MCF 10A (cell line): ENCODE data around the gene GUCY1A2. TPM values are rescaled to one million over a fixed set of nuclear protein-coding genes. Genes with fewer than 3 reads are reported as not detected.
A peak's percentile ranks its signal among the peaks of the same experiment; 100 is the strongest.

Experiments used
- BruUV-seq: library from RNA; stranded (reverse); fragments of 400-500 nt; replicated peaks from 2 replicates; lab custom pipeline; 2021; lab: Mats Ljungman, UMichigan
- CTCF ChIA-PET: fragments of 300-600 bp; sonication (Branson Sonifier 250); formaldehyde crosslinking; extraction: SDS; loops from one replicate; lab custom pipeline; 2021; ENCODE audit warnings: antibody characterized with exemption, inconsistent platforms; lab: Yijun Ruan, JAX
- POLR2A ChIA-PET: fragments of 300-600, 350-650 bp; sonication (Branson Sonifier 250); formaldehyde crosslinking; extraction: SDS; loops from one replicate; lab custom pipeline; 2020; ENCODE audit warnings: antibody characterized with exemption, inconsistent platforms; lab: Yijun Ruan, JAX
- DNase-seq: peaks from one replicate; pipeline ENCODE4 v3.0.0-alpha.2; 2018; ENCODE audit not compliant: unreplicated experiment
- H3K27ac Mint-ChIP-seq: one replicate; pipeline ENCODE4 v1.8.0; 2022; ENCODE audit warnings: mild to moderate bottlenecking, low read depth, mixed read lengths; ENCODE audit not compliant: unreplicated experiment
- H3K27me3 Mint-ChIP-seq: one replicate; pipeline ENCODE4 v1.8.0; 2022; ENCODE audit warnings: mixed read lengths; ENCODE audit not compliant: insufficient read depth, unreplicated experiment
- H3K36me3 Mint-ChIP-seq: one replicate; pipeline ENCODE4 v1.8.0; 2022; ENCODE audit warnings: mild to moderate bottlenecking, moderate library complexity, mixed read lengths; ENCODE audit not compliant: insufficient read depth, unreplicated experiment
- H3K4me1 Mint-ChIP-seq: one replicate; pipeline ENCODE4 v1.8.0; 2022; ENCODE audit warnings: mixed read lengths; ENCODE audit not compliant: insufficient read depth, unreplicated experiment
- H3K4me3 Mint-ChIP-seq: one replicate; pipeline ENCODE4 v1.8.0; 2022; ENCODE audit warnings: mild to moderate bottlenecking, moderate library complexity, mixed read lengths; ENCODE audit not compliant: unreplicated experiment
- H3K9me3 Mint-ChIP-seq: one replicate; pipeline ENCODE4 v1.8.0; 2022; ENCODE audit warnings: mixed read lengths; ENCODE audit not compliant: unreplicated experiment
- intact Hi-C: fragments of 100-400 bp; cut with micrococcal nuclease; formaldehyde crosslinking; loops from 2 replicates; pipeline ENCODE4 v1.14.1; 2022
- total RNA-seq: library from RNA; stranded (reverse); gene quantifications from 2 replicates; pipeline ENCODE4 v1.2.3, GENCODE V29; 2022
- TF ChIP-seq, protein P1 (sequence below): fragments of 200-600 bp; IDR thresholded peaks from one replicate; pipeline ENCODE4 v1.8.0; 2022; ENCODE audit warnings: antibody characterized with exemption, mild to moderate bottlenecking; ENCODE audit not compliant: unreplicated experiment

The GUCY1A2 gene
- total RNA-seq, 1 experiment from 2014 or later, result 0.09 TPM

DNA sequence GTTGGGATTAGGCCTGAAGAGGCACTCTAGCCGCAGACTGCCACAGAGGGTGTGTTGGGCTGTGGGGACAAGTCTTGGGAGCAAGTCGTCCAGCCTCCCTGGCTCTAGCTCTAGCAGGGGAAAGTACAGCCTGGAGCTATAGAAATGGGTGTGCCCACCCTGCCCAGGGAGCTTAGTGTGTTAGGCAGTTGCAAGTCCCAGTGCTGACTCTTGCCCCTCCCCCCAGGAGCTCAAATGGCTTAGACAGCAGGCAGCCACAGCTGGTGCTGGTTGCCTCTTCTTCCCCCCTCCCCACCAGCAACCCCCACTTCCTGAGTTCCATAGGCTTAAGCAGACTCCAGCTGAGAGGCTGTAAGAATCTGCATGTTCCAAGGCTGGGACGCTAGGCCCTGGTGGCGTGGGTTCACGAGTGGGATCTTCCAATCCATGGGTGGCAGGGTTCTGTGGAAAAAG lies 61.2 kb downstream of the GUCY1A2 start:
- Mint-ChIP-seq H3K4me3 (no peak overlapping the region), H3K9me3 (no peaks in the 10 kb centered on the region), H3K27ac (no peak overlapping the region), H3K4me1 (peaks cover 16% of the 10 kb centered on the region), H3K27me3 (no peaks in the 10 kb centered on the region), H3K36me3 (no peaks in the 10 kb centered on the region)
- POLR2A ChIA-PET, result interaction anchor here (0.6 kb wide), 1 partner anchor 16 kb away, joined by 3 read pairs; no protein-coding TSS in a partner anchor
- no peak for DNase-seq
- BruUV-seq, result no TSS peak
- TF ChIP-seq, protein P1, sequence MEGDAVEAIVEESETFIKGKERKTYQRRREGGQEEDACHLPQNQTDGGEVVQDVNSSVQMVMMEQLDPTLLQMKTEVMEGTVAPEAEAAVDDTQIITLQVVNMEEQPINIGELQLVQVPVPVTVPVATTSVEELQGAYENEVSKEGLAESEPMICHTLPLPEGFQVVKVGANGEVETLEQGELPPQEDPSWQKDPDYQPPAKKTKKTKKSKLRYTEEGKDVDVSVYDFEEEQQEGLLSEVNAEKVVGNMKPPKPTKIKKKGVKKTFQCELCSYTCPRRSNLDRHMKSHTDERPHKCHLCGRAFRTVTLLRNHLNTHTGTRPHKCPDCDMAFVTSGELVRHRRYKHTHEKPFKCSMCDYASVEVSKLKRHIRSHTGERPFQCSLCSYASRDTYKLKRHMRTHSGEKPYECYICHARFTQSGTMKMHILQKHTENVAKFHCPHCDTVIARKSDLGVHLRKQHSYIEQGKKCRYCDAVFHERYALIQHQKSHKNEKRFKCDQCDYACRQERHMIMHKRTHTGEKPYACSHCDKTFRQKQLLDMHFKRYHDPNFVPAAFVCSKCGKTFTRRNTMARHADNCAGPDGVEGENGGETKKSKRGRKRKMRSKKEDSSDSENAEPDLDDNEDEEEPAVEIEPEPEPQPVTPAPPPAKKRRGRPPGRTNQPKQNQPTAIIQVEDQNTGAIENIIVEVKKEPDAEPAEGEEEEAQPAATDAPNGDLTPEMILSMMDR, result no peak
- intact Hi-C loops, result no loop called here
- CTCF ChIA-PET, result interaction anchor here (0.6 to 0.8 kb wide), 2 partner anchors 31 to 424 kb away, joined by 3 to 4 read pairs; no protein-coding TSS in a partner anchor

DNA sequence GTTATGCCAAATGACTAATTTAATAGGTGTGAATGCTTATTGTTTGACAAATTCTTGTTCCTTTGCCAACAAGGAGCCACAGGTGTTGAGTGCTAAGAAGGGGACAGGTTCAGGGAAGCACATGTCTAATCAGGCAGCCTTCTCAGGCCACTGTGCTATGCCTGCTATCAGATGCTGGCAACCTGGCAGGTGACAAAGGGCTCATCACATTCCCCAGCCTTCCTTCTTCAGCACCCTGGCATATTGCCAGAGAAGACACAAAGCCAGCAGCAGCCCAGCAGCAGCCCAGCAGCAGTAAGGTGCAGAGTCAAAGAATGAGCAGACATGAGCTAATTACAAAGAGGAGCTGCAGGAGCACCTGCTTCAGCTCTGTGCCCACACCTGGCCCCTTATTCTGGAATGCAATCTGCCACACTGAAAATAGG lies 68.2 kb downstream of the GUCY1A2 start:
- CTCF ChIA-PET, result interaction anchor here (0.7 kb wide), 1 partner anchor 43 kb away, joined by 3 read pairs; no protein-coding TSS in a partner anchor
- TF ChIP-seq, protein P1, result no peak
- peaks cover 11% of the 10 kb centered on the region for H3K4me1 Mint-ChIP-seq
- BruUV-seq, result no TSS peak
- POLR2A ChIA-PET, result interaction anchor here (0.5 to 1.1 kb wide), 2 partner anchors 11 to 14 kb away, joined by 3 read pairs; no protein-coding TSS in a partner anchor
- DNase-seq, result peak; percentile 79
- H3K27me3 Mint-ChIP-seq, result no peaks in the 10 kb centered on the region
- intact Hi-C loops, result no loop called here
- H3K36me3 Mint-ChIP-seq, result no peaks in the 10 kb centered on the region
- no peak overlapping the region for H3K4me3 Mint-ChIP-seq
- no peaks in the 10 kb centered on the region for H3K9me3 Mint-ChIP-seq
- H3K27ac Mint-ChIP-seq, result no peak overlapping the region

DNA sequence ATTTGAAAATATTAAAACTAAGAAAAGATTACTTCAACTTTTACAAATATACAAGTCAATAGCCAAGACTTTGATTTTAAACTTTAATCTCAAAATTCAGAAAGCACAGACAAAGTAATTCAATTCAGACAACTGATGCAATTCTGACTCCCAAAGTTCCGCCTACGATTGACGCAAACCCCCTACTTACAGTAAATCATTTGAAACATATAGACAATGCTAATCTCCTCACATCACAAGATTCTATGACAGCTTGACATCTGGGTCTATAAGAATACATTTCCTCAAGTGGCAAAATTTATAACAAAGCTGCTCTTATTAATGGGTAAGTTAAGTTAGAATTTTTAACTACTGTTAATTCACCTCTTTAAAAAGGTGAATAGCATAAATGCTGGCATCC lies 75.2 kb downstream of the GUCY1A2 start:
- DNase-seq, result no peak
- no TSS peak for BruUV-seq
- intact Hi-C loops, result no loop called here
- H3K36me3 Mint-ChIP-seq, result no peaks in the 10 kb centered on the region
- H3K27me3 Mint-ChIP-seq, result no peaks in the 10 kb centered on the region
- no peak overlapping the region for H3K27ac Mint-ChIP-seq
- TF ChIP-seq, protein P1, result no peak
- no peaks in the 10 kb centered on the region for H3K9me3 Mint-ChIP-seq
- POLR2A ChIA-PET, result interaction anchor here (0.6 kb wide), 1 partner anchor 65 kb away, joined by 3 read pairs; no protein-coding TSS in a partner anchor
- no peaks in the 10 kb centered on the region for H3K4me1 Mint-ChIP-seq
- no peak overlapping the region for H3K4me3 Mint-ChIP-seq
- CTCF ChIA-PET, result no interaction called here

DNA sequence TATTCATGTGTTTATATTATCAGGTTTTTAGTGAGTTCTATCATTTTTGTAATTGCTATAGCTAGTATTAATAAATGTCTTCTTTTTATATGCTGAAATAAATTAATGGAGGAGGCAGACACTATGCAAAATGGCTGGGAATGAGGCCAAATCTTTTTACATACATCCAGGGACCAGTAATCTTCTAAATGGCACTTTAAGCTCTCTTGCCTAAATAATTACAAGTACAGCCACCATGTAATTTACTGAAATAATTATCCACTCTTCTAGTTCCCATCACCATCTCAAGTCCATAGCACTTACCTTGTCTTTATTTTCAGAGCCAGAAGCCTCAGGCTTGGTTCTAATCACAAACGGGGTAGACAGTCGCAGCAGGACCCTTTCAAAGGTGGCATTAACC lies 79.1 kb downstream of the GUCY1A2 start:
- H3K36me3 Mint-ChIP-seq, result no peaks in the 10 kb centered on the region
- CTCF ChIA-PET, result no interaction called here
- no TSS peak for BruUV-seq
- no peaks in the 10 kb centered on the region for H3K27me3 Mint-ChIP-seq
- no peak for DNase-seq
- H3K4me3 Mint-ChIP-seq, result no peak overlapping the region
- no peaks in the 10 kb centered on the region for H3K4me1 Mint-ChIP-seq
- intact Hi-C loops, result no loop called here
- H3K27ac Mint-ChIP-seq, result no peak overlapping the region
- no peaks in the 10 kb centered on the region for H3K9me3 Mint-ChIP-seq
- POLR2A ChIA-PET, result no interaction called here
- TF ChIP-seq, protein P1, result no peak
